MM.1S (cell line): ENCODE data around the gene TSPEAR.

Experiments
- DNase-seq: peaks from one replicate; pipeline ENCODE4 v3.0.0-alpha.2; 2015
- H2AFZ ChIP-seq: fragments of 300-600 bp; sonication (generic); 2 replicates; pipeline ENCODE4 v1.6.0; 2016; ENCODE audit warnings: antibody characterized with exemption, low read length
- H3F3A ChIP-seq: fragments of 300-600 bp; sonication (generic); 2 replicates; pipeline ENCODE4 v1.6.1; 2016; ENCODE audit warnings: mild to moderate bottlenecking, antibody characterized with exemption, low read length, moderate library complexity, mixed read lengths; ENCODE audit not compliant: insufficient read depth
- H3K27ac ChIP-seq: fragments of 300-600 bp; sonication (generic); 2 replicates; pipeline ENCODE4 v1.5.1; 2016; ENCODE audit warnings: mild to moderate bottlenecking, low read length
- H3K27me3 ChIP-seq: fragments of 300-600 bp; sonication (generic); replicated peaks from 2 replicates; pipeline ENCODE4 v1.6.0; 2016; ENCODE audit warnings: low read length; ENCODE audit not compliant: insufficient read depth
- H3K36me3 ChIP-seq: fragments of 300-600 bp; sonication (generic); replicated peaks from 2 replicates; pipeline ENCODE4 v1.6.1; 2016; ENCODE audit warnings: mild to moderate bottlenecking, low read length, mixed read lengths; ENCODE audit not compliant: insufficient read depth
- H3K4me1 ChIP-seq: fragments of 300-600 bp; sonication (generic); 2 replicates; pipeline ENCODE4 v1.6.1; 2016; ENCODE audit warnings: low read length, mixed read lengths
- H3K4me2 ChIP-seq: fragments of 300-600 bp; sonication (generic); 2 replicates; pipeline ENCODE4 v1.6.0; 2016; ENCODE audit warnings: low read depth, low read length
- H3K4me3 ChIP-seq: fragments of 300-600 bp; sonication (generic); 2 replicates; pipeline ENCODE4 v1.5.1; 2016; ENCODE audit warnings: low read length, mixed read lengths
- H3K79me2 ChIP-seq: fragments of 300-600 bp; sonication (generic); 2 replicates; pipeline ENCODE4 v1.6.1; 2016; ENCODE audit warnings: mixed run types, low read length, mixed read lengths
- H3K9ac ChIP-seq: fragments of 300-600 bp; sonication (generic); 2 replicates; pipeline ENCODE4 v1.6.1; 2016; ENCODE audit warnings: low read length, mixed read lengths
- H3K9me2 ChIP-seq: fragments of 300-600 bp; sonication (generic); replicated peaks from 2 replicates; pipeline ENCODE4 v1.6.1; 2016; ENCODE audit warnings: mild to moderate bottlenecking, low read length, mixed read lengths; ENCODE audit not compliant: insufficient read depth
- H3K9me3 ChIP-seq: fragments of 300-600 bp; sonication (generic); replicated peaks from 2 replicates; pipeline ENCODE4 v1.6.1; 2016; ENCODE audit warnings: mild to moderate bottlenecking, low read length, mixed read lengths; ENCODE audit not compliant: insufficient read depth
- H4K20me1 ChIP-seq: fragments of 300-600 bp; sonication (generic); 2 replicates; pipeline ENCODE4 v1.6.1; 2016; ENCODE audit warnings: mild to moderate bottlenecking, low read length, moderate library complexity, mixed read lengths; ENCODE audit not compliant: insufficient read depth
- EZH2 ChIP-seq: fragments of 300-600 bp; sonication (generic); optimal IDR thresholded peaks from 2 replicates; pipeline ENCODE3; 2017; ENCODE audit warnings: low read depth, mild to moderate bottlenecking, antibody characterized with exemption, low read length, mixed read lengths
- EZH2phosphoT487 ChIP-seq: fragments of 300-600 bp; sonication (generic); IDR thresholded peaks from 2 replicates; pipeline ENCODE4 v1.6.1; 2018; ENCODE audit warnings: antibody characterized with exemption, low read length
- TF ChIP-seq, protein P1 (sequence below): fragments of 300-600 bp; sonication (generic); IDR thresholded peaks from 2 replicates; pipeline ENCODE4 v1.5.1; 2016; ENCODE audit warnings: antibody characterized with exemption, low read length, mixed read lengths

TSPEAR gene

DNA sequence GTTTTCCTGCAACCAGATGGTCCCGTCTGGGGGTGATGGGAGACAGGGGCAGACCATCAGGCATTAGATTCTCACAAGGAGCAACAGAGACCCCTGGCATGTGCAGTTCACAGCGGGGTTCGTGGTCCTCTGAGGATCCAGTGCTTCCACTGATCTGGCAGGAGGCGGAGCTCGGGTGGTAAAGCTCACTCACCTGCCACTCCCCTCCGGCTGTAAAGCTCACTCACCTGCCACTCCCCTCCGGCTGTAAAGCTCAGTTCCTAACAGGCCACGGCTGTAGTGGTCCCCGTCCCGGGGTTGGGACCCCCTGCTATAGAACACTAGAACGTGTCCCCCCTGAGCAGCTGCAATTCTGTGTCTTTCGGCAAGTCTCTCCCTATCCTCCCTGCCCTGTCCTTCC, 9.8 kb downstream of the TSPEAR start:
- H3K4me3 ChIP-seq, result no peak overlapping the region
- TF ChIP-seq EZH2phosphoT487, result no peak
- TF ChIP-seq, protein P1, sequence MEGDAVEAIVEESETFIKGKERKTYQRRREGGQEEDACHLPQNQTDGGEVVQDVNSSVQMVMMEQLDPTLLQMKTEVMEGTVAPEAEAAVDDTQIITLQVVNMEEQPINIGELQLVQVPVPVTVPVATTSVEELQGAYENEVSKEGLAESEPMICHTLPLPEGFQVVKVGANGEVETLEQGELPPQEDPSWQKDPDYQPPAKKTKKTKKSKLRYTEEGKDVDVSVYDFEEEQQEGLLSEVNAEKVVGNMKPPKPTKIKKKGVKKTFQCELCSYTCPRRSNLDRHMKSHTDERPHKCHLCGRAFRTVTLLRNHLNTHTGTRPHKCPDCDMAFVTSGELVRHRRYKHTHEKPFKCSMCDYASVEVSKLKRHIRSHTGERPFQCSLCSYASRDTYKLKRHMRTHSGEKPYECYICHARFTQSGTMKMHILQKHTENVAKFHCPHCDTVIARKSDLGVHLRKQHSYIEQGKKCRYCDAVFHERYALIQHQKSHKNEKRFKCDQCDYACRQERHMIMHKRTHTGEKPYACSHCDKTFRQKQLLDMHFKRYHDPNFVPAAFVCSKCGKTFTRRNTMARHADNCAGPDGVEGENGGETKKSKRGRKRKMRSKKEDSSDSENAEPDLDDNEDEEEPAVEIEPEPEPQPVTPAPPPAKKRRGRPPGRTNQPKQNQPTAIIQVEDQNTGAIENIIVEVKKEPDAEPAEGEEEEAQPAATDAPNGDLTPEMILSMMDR, result no peak
- no peak for TF ChIP-seq EZH2
- no peaks in the 10 kb centered on the region for H3F3A ChIP-seq
- no peaks in the 10 kb centered on the region for H4K20me1 ChIP-seq
- H3K27me3 ChIP-seq, result peaks cover 90% of the 10 kb centered on the region
- DNase-seq, result no peak
- H3K4me2 ChIP-seq, result no peak overlapping the region
- no peaks in the 10 kb centered on the region for H3K9me2 ChIP-seq
- no peak overlapping the region for H3K9ac ChIP-seq
- H3K9me3 ChIP-seq, result no peaks in the 10 kb centered on the region
- no peak overlapping the region for H2AFZ ChIP-seq
- H3K4me1 ChIP-seq, result no peaks in the 10 kb centered on the region
- no peaks in the 10 kb centered on the region for H3K79me2 ChIP-seq
- H3K27ac ChIP-seq, result no peak overlapping the region
- no peaks in the 10 kb centered on the region for H3K36me3 ChIP-seq

DNA sequence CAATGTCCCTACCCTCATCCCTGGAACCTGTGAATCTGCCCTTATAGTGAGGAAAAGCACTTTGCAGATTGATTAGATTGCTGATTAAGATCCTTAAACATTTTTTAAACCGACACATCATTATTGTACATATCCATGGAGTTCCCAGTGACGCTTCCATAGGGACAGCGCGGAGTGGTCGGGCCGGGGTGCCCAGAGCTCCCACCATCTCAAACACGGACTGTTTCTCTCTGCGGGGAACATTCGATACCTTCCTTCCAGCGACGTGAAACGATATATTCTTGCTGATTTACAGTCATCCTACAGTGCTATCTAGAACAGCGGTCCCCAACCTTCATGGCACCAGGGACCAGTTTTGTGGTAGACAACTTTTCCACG, 10.4 kb downstream of the TSPEAR start:
- no peak for DNase-seq
- peaks cover 90% of the 10 kb centered on the region for H3K27me3 ChIP-seq
- H3K36me3 ChIP-seq, result no peaks in the 10 kb centered on the region
- H3K4me2 ChIP-seq, result no peak overlapping the region
- H3K4me1 ChIP-seq, result no peaks in the 10 kb centered on the region
- no peak overlapping the region for H2AFZ ChIP-seq
- no peaks in the 10 kb centered on the region for H3K9me2 ChIP-seq
- no peaks in the 10 kb centered on the region for H4K20me1 ChIP-seq
- no peaks in the 10 kb centered on the region for H3K9me3 ChIP-seq
- H3K9ac ChIP-seq, result no peak overlapping the region
- H3K79me2 ChIP-seq, result no peaks in the 10 kb centered on the region
- H3K4me3 ChIP-seq, result no peak overlapping the region
- TF ChIP-seq EZH2 (no peak), EZH2phosphoT487 (no peak)
- TF ChIP-seq, protein P1, result no peak
- no peak overlapping the region for H3K27ac ChIP-seq
- H3F3A ChIP-seq, result no peaks in the 10 kb centered on the region

DNA sequence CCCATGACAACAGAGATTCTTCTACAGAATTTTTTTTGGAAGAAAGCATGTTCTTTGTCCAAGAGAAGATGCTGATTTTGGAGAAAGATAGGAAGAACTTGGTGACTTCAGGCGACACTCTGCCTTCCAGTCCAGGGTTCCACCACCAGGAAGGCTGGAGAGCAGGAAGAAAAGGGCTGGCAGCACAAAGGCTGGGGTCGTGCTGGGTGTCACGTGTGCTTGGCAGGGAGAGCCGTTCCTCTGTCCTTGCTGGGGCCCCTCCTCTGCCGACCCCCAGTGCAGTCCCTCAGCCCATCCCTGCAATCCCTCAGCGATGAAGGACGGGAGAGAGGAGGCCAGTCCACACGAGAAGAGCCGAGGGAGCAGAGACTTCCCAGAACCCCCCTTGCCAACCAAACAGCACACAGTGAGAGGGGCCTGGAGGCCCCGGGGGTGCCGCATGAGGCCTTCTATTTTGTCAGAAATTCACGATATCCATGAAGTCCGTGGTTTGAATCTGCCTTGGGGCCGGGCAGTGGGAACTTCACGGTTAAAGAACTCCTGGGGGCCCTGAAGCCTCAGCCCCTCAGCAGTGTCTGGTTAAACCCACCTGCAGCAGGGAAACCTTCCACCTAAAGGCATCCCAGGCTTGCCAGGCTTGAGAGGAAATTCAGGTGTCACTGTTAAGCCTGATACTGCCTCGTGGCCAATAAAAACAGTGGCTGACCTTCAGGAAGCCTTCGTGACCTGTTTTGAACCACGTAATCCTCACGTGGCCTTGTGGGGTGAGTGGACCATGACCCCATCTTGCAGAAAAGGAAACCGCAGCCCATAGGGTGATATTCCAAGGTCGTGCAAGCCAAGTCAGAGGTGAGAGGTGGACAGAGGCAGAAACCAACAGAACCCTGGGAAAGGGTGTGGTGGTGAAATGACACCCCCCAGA, 11.0 kb downstream of the TSPEAR start:
- H3K27ac ChIP-seq, result no peak overlapping the region
- no peak overlapping the region for H3K9ac ChIP-seq
- H3K4me2 ChIP-seq, result no peak overlapping the region
- no peaks in the 10 kb centered on the region for H3K4me1 ChIP-seq
- TF ChIP-seq EZH2phosphoT487, result no peak
- TF ChIP-seq, protein P1, result no peak
- TF ChIP-seq EZH2, result no peak
- H3F3A ChIP-seq, result no peaks in the 10 kb centered on the region
- H3K9me2 ChIP-seq, result no peaks in the 10 kb centered on the region
- no peak for DNase-seq
- H3K79me2 ChIP-seq, result no peaks in the 10 kb centered on the region
- no peaks in the 10 kb centered on the region for H3K36me3 ChIP-seq
- no peak overlapping the region for H2AFZ ChIP-seq
- H3K9me3 ChIP-seq, result no peaks in the 10 kb centered on the region
- no peaks in the 10 kb centered on the region for H4K20me1 ChIP-seq
- no peak overlapping the region for H3K4me3 ChIP-seq
- peaks cover 94% of the 10 kb centered on the region for H3K27me3 ChIP-seq
